NCI-H1417 treated with DMSO at 0.1 percent for 48 hours (cell line): ENCODE measurements around the gene PNPLA6.

Experiments used
- DNase-seq: peaks from one replicate; lab custom pipeline; 2025; lab: John Stamatoyannopoulos, UW

The PNPLA6 gene

GRCh38 chr19:7515645-7516151 is 19.8 kb upstream of the PNPLA6 start, which contains the start of gene ZNF358:
Gene ZNF358 (plus strand): TSS chr19:7516103. CDS start chr19:7519243, 3,140 bp downstream.
- DNase-seq: peak; percentile 23

DNA sequence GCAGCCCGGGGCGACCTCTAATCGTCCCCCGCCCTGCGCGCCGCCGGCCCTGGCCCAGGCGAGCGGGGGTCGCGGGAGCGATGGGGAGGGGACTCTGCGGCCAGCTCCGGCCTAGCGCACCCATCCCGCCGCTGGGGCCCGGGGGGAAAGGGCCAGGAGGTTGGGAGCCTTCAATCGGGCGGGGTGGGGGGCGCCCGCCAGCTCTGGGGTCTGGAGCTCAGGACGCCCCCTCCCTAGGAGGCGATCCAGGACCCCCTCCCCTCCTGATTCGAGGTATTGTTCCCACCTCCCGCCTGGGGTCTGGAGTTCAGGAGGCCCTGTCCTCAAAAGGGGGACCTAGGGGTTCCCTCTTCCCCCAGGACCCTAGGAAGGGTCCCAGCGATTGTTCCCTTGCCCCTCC is 19.2 kb upstream of the PNPLA6 start:
- no peak for DNase-seq

GRCh38 chr19:7516878-7517277 is 18.6 kb upstream of the PNPLA6 start:
- no peak for DNase-seq

DNA sequence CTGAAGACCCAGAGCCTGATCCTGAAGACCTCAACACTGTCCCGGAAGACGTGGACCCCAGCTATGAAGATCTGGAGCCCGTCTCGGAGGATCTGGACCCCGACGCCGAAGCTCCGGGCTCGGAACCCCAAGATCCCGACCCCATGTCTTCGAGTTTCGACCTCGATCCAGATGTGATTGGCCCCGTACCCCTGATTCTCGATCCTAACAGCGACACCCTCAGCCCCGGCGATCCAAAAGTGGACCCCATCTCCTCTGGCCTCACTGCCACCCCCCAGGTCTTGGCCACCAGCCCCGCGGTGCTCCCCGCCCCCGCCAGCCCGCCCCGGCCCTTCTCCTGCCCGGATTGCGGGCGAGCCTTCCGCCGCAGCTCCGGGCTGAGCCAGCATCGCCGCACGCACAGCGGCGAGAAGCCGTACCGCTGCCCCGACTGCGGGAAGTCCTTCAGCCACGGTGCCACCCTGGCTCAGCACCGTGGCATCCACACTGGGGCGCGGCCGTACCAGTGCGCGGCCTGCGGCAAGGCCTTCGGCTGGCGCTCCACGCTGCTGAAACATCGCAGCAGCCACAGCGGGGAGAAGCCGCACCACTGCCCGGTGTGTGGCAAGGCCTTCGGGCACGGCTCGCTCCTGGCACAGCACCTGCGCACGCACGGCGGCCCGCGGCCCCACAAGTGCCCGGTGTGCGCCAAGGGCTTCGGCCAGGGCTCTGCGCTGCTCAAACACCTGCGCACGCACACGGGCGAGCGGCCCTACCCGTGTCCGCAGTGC is 16.0 kb upstream of the PNPLA6 start:
- DNase-seq: no peak

DNA sequence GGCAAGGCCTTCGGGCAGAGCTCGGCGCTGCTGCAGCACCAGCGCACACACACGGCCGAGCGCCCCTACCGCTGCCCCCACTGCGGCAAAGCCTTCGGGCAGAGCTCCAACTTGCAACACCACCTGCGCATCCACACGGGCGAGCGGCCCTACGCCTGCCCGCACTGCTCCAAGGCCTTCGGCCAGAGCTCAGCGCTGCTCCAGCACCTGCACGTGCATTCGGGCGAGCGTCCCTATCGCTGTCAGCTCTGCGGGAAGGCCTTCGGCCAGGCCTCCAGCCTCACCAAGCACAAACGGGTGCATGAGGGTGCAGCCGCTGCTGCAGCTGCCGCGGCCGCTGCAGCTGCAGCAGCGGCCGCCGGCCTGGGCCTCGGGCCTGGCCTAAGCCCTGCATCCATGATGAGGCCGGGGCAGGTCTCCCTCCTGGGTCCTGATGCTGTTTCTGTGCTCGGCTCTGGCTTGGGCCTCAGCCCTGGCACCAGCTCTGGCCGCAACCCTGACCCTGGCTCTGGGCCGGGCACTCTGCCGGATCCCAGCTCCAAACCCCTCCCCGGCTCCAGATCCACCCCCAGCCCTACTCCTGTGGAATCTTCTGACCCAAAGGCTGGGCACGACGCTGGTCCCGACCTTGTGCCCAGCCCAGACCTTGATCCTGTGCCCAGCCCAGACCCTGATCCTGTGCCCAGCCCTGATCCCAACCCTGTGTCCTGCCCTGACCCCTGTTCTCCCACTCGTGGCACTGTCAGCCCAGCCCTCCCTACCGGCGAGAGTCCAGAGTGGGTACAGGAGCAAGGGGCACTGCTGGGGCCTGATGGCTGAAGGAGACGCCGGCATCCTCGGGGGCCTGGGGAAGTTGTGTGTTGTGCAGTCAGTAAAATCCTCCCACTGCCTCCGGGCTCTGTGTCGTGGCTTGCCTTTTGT is 15.1 kb upstream of the PNPLA6 start:
- DNase-seq: no peak

- DNase-seq: no peak
Measured at GRCh38 chr19:7521551-7522071, 13.9 kb upstream of the PNPLA6 start.

DNA sequence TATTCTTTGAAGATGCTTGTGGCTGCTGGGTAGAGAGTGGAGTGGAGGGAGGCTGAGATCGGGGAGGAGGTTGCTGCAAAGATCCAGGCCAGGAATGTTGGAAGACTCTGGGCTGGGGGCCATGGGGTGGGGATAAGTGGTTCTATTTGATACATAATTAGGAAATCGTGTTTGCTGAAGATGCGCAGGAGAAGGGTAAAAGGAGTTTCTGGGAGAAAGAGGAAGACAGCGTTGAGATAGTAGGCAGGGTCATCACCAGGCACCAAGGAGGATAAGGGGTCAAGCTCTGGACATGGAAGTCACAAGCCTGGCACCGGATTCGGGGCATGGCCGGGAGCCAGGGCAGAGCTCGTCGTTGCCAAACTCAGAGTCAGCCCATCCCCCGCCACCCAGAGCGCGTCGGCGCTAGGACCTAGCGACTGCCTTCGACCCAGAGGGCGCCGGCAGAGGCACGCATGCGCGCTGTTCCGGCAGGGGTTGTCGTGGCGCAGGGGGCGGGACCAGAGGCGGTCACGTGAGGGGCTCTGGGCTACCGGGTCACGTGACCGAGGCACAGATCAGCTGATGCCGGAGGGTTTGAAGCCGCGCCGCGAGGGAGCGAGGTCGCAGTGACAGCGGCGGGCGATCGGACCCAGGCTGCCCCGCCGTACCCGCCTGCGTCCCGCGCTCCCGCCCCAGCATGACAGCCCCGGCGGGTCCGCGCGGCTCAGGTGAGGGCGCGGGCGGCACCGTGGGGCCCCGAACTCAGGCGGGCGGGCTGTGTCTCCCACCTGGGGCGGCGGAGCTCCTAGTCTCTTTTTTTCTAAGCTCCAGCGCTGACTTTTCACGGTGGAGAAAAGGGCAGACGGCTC is 13.2 kb upstream of the PNPLA6 start, which contains the start of gene MCOLN1:
Gene MCOLN1, plus strand, starts transcription at position 553 of the 851 bp plus-strand sequence. Its CDS starts 127 bp downstream, at position 680.
- DNase-seq: peak; percentile 90

- no peak for DNase-seq
Measured at GRCh38 chr19:7522923-7523667, 12.4 kb upstream of the PNPLA6 start.

DNA sequence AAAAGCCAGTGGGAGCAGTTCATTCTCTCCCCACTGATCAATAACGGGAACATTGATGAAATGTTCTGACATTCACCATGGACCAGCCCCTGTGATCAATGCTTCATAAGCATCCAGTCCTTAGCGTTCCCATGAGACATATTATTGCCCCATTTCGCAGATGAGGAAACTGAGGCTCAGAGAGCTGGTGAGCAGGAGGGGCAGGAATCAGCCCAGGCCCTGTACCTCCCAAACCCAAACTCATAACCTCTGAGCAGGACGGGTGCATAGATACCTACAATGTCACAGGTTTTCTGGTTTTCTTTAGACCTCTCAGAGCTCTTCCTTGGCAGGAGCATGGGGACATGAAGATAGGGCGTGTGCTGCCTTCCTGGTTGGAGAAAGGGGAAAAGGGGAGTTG is 11.0 kb upstream of the PNPLA6 start:
- DNase-seq: no peak

- DNase-seq: no peak
Measured at GRCh38 chr19:7524992-7525739, 10.4 kb upstream of the PNPLA6 start.

DNA sequence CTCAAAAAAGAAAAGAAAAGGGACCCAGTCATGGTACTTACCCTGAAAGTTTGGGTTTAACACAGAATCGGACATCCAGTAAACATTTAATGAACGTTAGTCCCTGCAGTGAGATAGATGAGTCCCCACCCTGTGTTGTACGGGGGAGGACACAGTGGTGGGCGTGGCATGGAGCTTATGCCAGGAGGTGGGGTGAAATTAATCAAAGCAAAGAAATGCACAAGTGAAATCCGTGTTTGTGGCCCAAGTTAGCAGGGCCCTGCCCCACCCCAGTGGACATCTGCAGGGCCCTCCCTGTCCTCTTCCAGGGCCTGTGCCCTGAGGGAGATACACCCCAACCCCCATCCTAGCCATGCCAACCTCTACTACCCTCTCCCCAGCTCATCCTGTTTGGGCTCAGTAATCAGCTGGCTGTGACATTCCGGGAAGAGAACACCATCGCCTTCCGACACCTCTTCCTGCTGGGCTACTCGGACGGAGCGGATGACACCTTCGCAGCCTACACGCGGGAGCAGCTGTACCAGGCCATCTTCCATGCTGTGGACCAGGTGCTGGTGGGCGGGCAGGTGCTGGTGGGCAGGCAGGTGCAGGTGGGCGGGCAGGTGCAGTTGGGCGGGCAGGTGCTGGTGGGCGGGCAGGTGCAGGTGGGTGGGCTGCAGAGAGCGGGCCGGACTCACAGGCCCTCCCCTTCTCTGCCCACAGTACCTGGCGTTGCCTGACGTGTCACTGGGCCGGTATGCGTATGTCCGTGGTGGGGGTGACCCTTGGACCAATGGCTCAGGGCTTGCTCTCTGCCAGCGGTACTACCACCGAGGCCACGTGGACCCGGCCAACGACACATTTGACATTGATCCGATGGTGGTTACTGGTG is 9.2 kb upstream of the PNPLA6 start:
- DNase-seq: no peak

DNA sequence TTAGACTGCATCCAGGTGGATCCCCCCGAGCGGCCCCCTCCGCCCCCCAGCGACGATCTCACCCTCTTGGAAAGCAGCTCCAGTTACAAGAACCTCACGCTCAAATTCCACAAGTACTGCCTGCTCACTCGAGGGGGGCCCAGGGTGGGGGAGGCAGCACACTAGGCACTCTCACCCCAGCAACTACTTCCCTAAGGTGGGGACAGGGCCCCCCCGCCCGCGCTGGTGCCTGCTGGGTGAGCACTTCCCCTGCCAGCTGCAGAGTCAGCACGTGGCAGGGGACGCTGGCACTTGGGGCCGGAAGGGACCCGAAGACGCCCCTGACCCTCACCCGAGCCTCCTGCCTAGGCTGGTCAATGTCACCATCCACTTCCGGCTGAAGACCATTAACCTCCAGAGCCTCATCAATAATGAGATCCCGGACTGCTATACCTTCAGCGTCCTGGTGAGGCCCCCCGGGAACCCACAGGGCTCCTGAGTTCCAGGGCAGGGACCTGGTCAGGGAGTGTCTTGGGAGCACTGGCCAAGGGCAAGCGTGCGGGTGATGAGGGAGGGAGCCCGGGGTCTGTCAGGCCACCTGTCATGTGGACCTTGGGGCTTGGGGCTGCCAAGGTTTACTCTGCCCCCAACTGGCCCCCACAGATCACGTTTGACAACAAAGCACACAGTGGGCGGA is 7.9 kb upstream of the PNPLA6 start:
- no peak for DNase-seq

- no peak for DNase-seq
Measured at GRCh38 chr19:7528192-7528519, 7.4 kb upstream of the PNPLA6 start.

- no peak for DNase-seq
Measured at GRCh38 chr19:7528522-7529245, 6.8 kb upstream of the PNPLA6 start.

DNA sequence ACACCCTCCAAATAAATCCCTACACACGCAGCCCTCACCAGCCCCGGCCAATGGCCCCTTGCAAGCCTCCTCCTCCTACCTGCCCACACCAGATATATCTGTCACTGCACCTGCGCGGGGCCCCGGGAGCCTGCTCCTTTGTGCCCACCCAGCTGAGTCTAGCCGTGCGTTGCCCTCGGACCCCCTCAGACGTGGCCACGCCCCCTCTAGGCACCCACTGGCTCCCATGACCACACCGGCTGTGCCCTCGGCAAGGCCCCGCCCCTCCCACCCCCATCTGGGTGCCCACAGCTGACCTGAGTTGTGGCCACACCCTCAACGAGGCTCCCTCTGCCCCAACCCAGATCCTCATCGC is 6.3 kb upstream of the PNPLA6 start:
- no peak for DNase-seq

GRCh38 chr19:7529610-7530490 is 5.7 kb upstream of the PNPLA6 start:
- DNase-seq: no peak

- no peak for DNase-seq
Measured at GRCh38 chr19:7533281-7533885, 2.1 kb upstream of the PNPLA6 start.
